HepG2 (cell line): ENCODE measurements around the gene C1orf159. TPM values are rescaled to one million over a fixed set of nuclear protein-coding genes. Genes with fewer than 3 reads are reported as not detected.

Experiments used
- CREM ChIP-seq, 2 experiments: sonication (generic) in 1 of 2; formaldehyde crosslinking in 1 of 2; IDR thresholded peaks; 2 replicates each; pipeline versions ENCODE4 v1.4.0 to v1.6.1; 2016 to 2020; ENCODE audit warnings: antibody characterized with exemption in 1 of 2, mild to moderate bottlenecking in 1 of 2, missing genetic modification reagents in 1 of 2
- E2F1 ChIP-seq: sonication (generic); formaldehyde crosslinking; IDR thresholded peaks from 2 replicates; pipeline ENCODE4 v1.5.0; 2020; ENCODE audit warnings: missing genetic modification reagents
- FOXJ3 ChIP-seq: sonication (generic); formaldehyde crosslinking; IDR thresholded peaks from 2 replicates; pipeline ENCODE4 v1.4.0; 2020; ENCODE audit warnings: missing genetic modification reagents, mild to moderate bottlenecking, borderline replicate concordance
- FOXK2 ChIP-seq: fragments of 450-650 bp; IDR thresholded peaks from 2 replicates; pipeline ENCODE4 v1.6.1; 2016
- FOXO1 ChIP-seq: sonication (generic); formaldehyde crosslinking; IDR thresholded peaks from 2 replicates; pipeline ENCODE4 v1.4.0; 2020; ENCODE audit warnings: missing genetic modification reagents
- GPN1 ChIP-seq: sonication (generic); formaldehyde crosslinking; IDR thresholded peaks from 2 replicates; pipeline ENCODE4 v1.5.1; 2020; ENCODE audit warnings: missing genetic modification reagents, borderline replicate concordance
- HDAC2 ChIP-seq: sonication (generic); formaldehyde crosslinking; IDR thresholded peaks from 2 replicates; pipeline ENCODE4 v1.4.0; 2020; ENCODE audit warnings: missing genetic modification reagents
- KDM1A ChIP-seq: IDR thresholded peaks from 2 replicates; pipeline ENCODE4 v1.6.1; 2016; ENCODE audit warnings: missing compliant biosample characterization
- KLF11 ChIP-seq: IDR thresholded peaks from 2 replicates; pipeline ENCODE4 v1.6.1; 2016; ENCODE audit warnings: missing compliant biosample characterization
- NKX3-1 ChIP-seq: sonication (generic); formaldehyde crosslinking; IDR thresholded peaks from 2 replicates; pipeline ENCODE4 v1.5.0; 2020; ENCODE audit warnings: missing genetic modification reagents
- NR2F6 ChIP-seq, 2 experiments: IDR thresholded peaks; 2 replicates each; pipeline ENCODE4 v1.6.1; 2016; ENCODE audit warnings: antibody characterized with exemption in 1 of 2, mild to moderate bottlenecking in 1 of 2
- PHF8 ChIP-seq: sonication (generic); formaldehyde crosslinking; IDR thresholded peaks from 2 replicates; pipeline ENCODE4 v1.5.0; 2020; ENCODE audit warnings: missing genetic modification reagents
- RFXAP ChIP-seq: sonication (generic); formaldehyde crosslinking; IDR thresholded peaks from 2 replicates; pipeline ENCODE4 v1.4.0; 2020; ENCODE audit warnings: missing genetic modification reagents, borderline replicate concordance
- RNF2 ChIP-seq: fragments of 450-650 bp; conservative IDR thresholded peaks from 2 replicates; pipeline ENCODE4 v1.6.1; 2016; ENCODE audit warnings: low read depth
- SNAI1 ChIP-seq: sonication (generic); formaldehyde crosslinking; IDR thresholded peaks from 2 replicates; pipeline ENCODE4 v1.5.0; 2020; ENCODE audit warnings: mild to moderate bottlenecking, missing genetic modification reagents, borderline replicate concordance
- TBX3 ChIP-seq: fragments of 450-650 bp; IDR thresholded peaks from 2 replicates; pipeline ENCODE4 v1.6.1; 2017; ENCODE audit warnings: antibody characterized with exemption, mild to moderate bottlenecking, inconsistent platforms, borderline replicate concordance
- THAP11 ChIP-seq: IDR thresholded peaks from 2 replicates; pipeline ENCODE4 v1.6.1; 2016; ENCODE audit warnings: missing biosample characterization, missing genetic modification reagents
- TMF1 ChIP-seq: sonication (generic); formaldehyde crosslinking; IDR thresholded peaks from 2 replicates; pipeline ENCODE4 v1.8.1; 2022; ENCODE audit warnings: low read depth, missing genetic modification reagents
- UBTF ChIP-seq: sonication (generic); formaldehyde crosslinking; IDR thresholded peaks from 2 replicates; pipeline ENCODE4 v1.4.0; 2020; ENCODE audit warnings: mild to moderate bottlenecking, missing genetic modification reagents
- ZNF256 ChIP-seq: sonication (generic); formaldehyde crosslinking; conservative IDR thresholded peaks from 2 replicates; pipeline ENCODE4 v1.4.0; 2020; ENCODE audit warnings: missing genetic modification reagents
- ZNF282 ChIP-seq: fragments of 450-650 bp; IDR thresholded peaks from 2 replicates; pipeline ENCODE4 v1.6.1; 2018; ENCODE audit not compliant: partially characterized antibody
- ZNF530 ChIP-seq: sonication (generic); formaldehyde crosslinking; IDR thresholded peaks from 2 replicates; pipeline ENCODE4 v1.5.0; 2020; ENCODE audit warnings: low read depth, mild to moderate bottlenecking, missing genetic modification reagents
- ZNF567 ChIP-seq: sonication (generic); formaldehyde crosslinking; IDR thresholded peaks from 2 replicates; pipeline ENCODE4 v1.8.1; 2023; ENCODE audit warnings: mild to moderate bottlenecking, missing genetic modification reagents, borderline replicate concordance
- ZNF740 ChIP-seq: sonication (generic); formaldehyde crosslinking; IDR thresholded peaks from 2 replicates; pipeline ENCODE4 v1.4.0; 2020; ENCODE audit warnings: missing genetic modification reagents
- ZNF781 ChIP-seq: sonication (generic); formaldehyde crosslinking; IDR thresholded peaks from 2 replicates; pipeline ENCODE4 v1.5.1; 2020; ENCODE audit warnings: borderline replicate concordance, mild to moderate bottlenecking, missing genetic modification reagents; ENCODE audit errors: not compliant biosample characterization
- ZNF816 ChIP-seq: sonication (generic); formaldehyde crosslinking; IDR thresholded peaks from 2 replicates; pipeline ENCODE4 v1.8.0; 2022; ENCODE audit warnings: missing genetic modification reagents, mild to moderate bottlenecking, borderline replicate concordance
- ZSCAN22 ChIP-seq: sonication (generic); formaldehyde crosslinking; IDR thresholded peaks from 2 replicates; pipeline ENCODE4 v1.4.0; 2020; ENCODE audit warnings: mild to moderate bottlenecking, missing genetic modification reagents
- ZSCAN30 ChIP-seq: sonication (generic); formaldehyde crosslinking; IDR thresholded peaks from 2 replicates; pipeline ENCODE4 v1.5.0; 2020; ENCODE audit warnings: mild to moderate bottlenecking, missing genetic modification reagents
- polyA plus RNA-seq, 8 experiments: library from polyadenylated mRNA; depleted of rRNA in 3 of 8; stranded (reverse) in 7 of 8; unstranded in 1 of 8; fragments of >200 nt; fragmentation: Illumina TruSeq in 4 of 8; extraction: Trizol in 4 of 8; gene quantifications; 2 replicates each; pipeline versions ENCODE4 v1.2.1 to v1.2.3, GENCODE V29; 2011 to 2016; ENCODE audit warnings: low read depth in 4 of 8, missing spikeins in 1 of 8, mixed read lengths in 1 of 8; ENCODE audit not compliant: insufficient read depth in 1 of 8
- total RNA-seq, 5 experiments: library from RNA; depleted of rRNA; stranded (reverse); fragments of >200 nt; fragmentation: Illumina TruSeq; extraction: Trizol; gene quantifications; 2 replicates each; pipeline ENCODE4 v1.2.3, GENCODE V29; 2016; ENCODE audit warnings: low read depth in 1 of 5

Gene C1orf159
- total and polyA plus RNA-seq, 2 of the 13 experiments (the other 11 are each of a cell fraction or from before 2014, with no cell fraction given), result 3.8 to 6.7 TPM

GRCh38 chr1:1124786-1125642 is 9.1 kb upstream of the C1orf159 start (continued):
- peak; percentile 35; the same call in 1 of the 2 replicates for TF ChIP-seq ZSCAN22 (CRISPR knock-in tag)
- TF ChIP-seq ZNF740 (CRISPR knock-in tag), result peak; percentile 61; the same call in 1 of the 2 replicates
- TF ChIP-seq E2F1 (CRISPR knock-in tag), result no peak
- TF ChIP-seq ZNF256, result no peak
- TF ChIP-seq KLF11 (CRISPR knock-in tag), result 0 out of 2 replicates have a peak, but pooled peaks have one; percentile 61
- TF ChIP-seq PHF8, result peak; percentile 58; the same call in 1 of the 2 replicates
- TF ChIP-seq CREM (IDR thresholded peaks at IDR 0.05), result peak; percentile 23; the same call in 1 of the 2 replicates
- TF ChIP-seq CREM (CRISPR knock-in tag; IDR thresholded peaks at IDR 0.05), result no peak
- no peak for TF ChIP-seq ZNF282
- peak; percentile 60 for TF ChIP-seq THAP11 (CRISPR knock-in tag)
- peak; percentile 90 for TF ChIP-seq UBTF
- no peak for TF ChIP-seq SNAI1 (CRISPR knock-in tag)
- TF ChIP-seq FOXO1 (CRISPR knock-in tag), result peak; percentile 45; the same call in 1 of the 2 replicates
- TF ChIP-seq FOXJ3 (CRISPR knock-in tag), result peak; percentile 61
- TF ChIP-seq RNF2, result 0 out of 2 replicates have a peak, but pooled peaks have one; percentile 33
- no peak for TF ChIP-seq ZNF530 (CRISPR knock-in tag)
- peak; percentile 81 for TF ChIP-seq NR2F6 (IDR thresholded peaks at IDR 0.05)
- peak; percentile 83 for TF ChIP-seq NR2F6 (CRISPR knock-in tag; IDR thresholded peaks at IDR 0.05)
- no peak for TF ChIP-seq FOXK2
- no peak for TF ChIP-seq ZNF567 (CRISPR knock-in tag)
- TF ChIP-seq ZNF816 (CRISPR knock-in tag), result no peak; the same call in 1 of the 2 replicates
- peak; percentile 96 for TF ChIP-seq TBX3
- TF ChIP-seq GPN1 (CRISPR knock-in tag), result no peak
- peak; percentile 44; the same call in 1 of the 2 replicates for TF ChIP-seq KDM1A
- peak; percentile 32; the same call in 1 of the 2 replicates for TF ChIP-seq RFXAP (CRISPR knock-in tag)
- peak; percentile 42; the same call in 1 of the 2 replicates for TF ChIP-seq HDAC2
- TF ChIP-seq TMF1, result peak; percentile 46; the same call in 1 of the 2 replicates
- TF ChIP-seq ZNF781 (CRISPR knock-in tag), result peak; percentile 20
- no peak for TF ChIP-seq ZSCAN30
- peak; percentile 36; the same call in 1 of the 2 replicates for TF ChIP-seq NKX3-1 (CRISPR knock-in tag)
